Measurements from ENCODE around the gene TMEM207. TPM values are rescaled to one million over a fixed set of nuclear protein-coding genes. Genes with fewer than 3 reads are reported as not detected.
A peak's percentile ranks its signal among the peaks of the same experiment; 100 is the strongest.

The TMEM207 gene
- total and polyA plus RNA-seq, 2 experiments from 2014 or later, result 1.5 to 2.9 TPM

GRCh38 chr3:190486908-190487607 is 37.4 kb upstream of the TMEM207 start:
- Histone ChIP-seq H3K4me1 (ENCODE audit: insufficient read depth) (no peaks in the 10 kb centered on the region), H3K4me2 (no peak overlapping the region), H3K9me2 (replicated peaks; ENCODE audit: insufficient read depth) (no peaks in the 10 kb centered on the region), H2AFZ (no peak overlapping the region), H3K27ac (no peak overlapping the region), H4K20me1 (ENCODE audit: insufficient read depth, poor library complexity, severe bottlenecking) (no peaks in the 10 kb centered on the region), H3K27me3 (no peaks in the 10 kb centered on the region), H3K4me3 (no peak overlapping the region), H3K36me3 (replicated peaks; ENCODE audit: insufficient read depth, low read depth) (no peaks in the 10 kb centered on the region), H3K79me2 (no peaks in the 10 kb centered on the region), H3K9me3 (ENCODE audit: low read depth) (no peaks in the 10 kb centered on the region)
- WGBS (ENCODE audit: low lambda C conversion rate, missing lambda C conversion rate), result 85% methylated on average over 4 of the region's 4 CpGs
- no peak for TF ChIP-seq CTCF (IDR thresholded peaks at IDR 0.05; ENCODE audit: poor library complexity)
- no peak for TF ChIP-seq EZH2 (IDR thresholded peaks at IDR 0.05; ENCODE audit: borderline replicate concordance)
- no peak for TF ChIP-seq EZH2phosphoT487 (IDR thresholded peaks at IDR 0.05; ENCODE audit: low read depth, severe bottlenecking, unreplicated experiment)
- no peak for DNase-seq (ENCODE audit: low spot score)

- no peak overlapping the region for H2AFZ ChIP-seq
- no peaks in the 10 kb centered on the region for H3K9me3 ChIP-seq (ENCODE audit: low read depth)
- H3K27me3 ChIP-seq, result no peaks in the 10 kb centered on the region
- H3K36me3 ChIP-seq (replicated peaks; ENCODE audit: insufficient read depth, low read depth), result no peaks in the 10 kb centered on the region
- no peak overlapping the region for H3K4me2 ChIP-seq
- 38% methylated on average over 1 of the region's 1 CpG for WGBS (ENCODE audit: low lambda C conversion rate, missing lambda C conversion rate)
- no peaks in the 10 kb centered on the region for H3K79me2 ChIP-seq
- H3K9me2 ChIP-seq (replicated peaks; ENCODE audit: insufficient read depth), result no peaks in the 10 kb centered on the region
- H4K20me1 ChIP-seq (ENCODE audit: insufficient read depth, poor library complexity, severe bottlenecking), result no peaks in the 10 kb centered on the region
- TF ChIP-seq EZH2phosphoT487 (IDR thresholded peaks at IDR 0.05; ENCODE audit: low read depth, severe bottlenecking, unreplicated experiment) (no peak), EZH2 (IDR thresholded peaks at IDR 0.05; ENCODE audit: borderline replicate concordance) (no peak), CTCF (IDR thresholded peaks at IDR 0.05; ENCODE audit: poor library complexity) (no peak)
- H3K27ac ChIP-seq, result no peak overlapping the region
- no peak for DNase-seq (ENCODE audit: low spot score)
- no peaks in the 10 kb centered on the region for H3K4me1 ChIP-seq (ENCODE audit: insufficient read depth)
- H3K4me3 ChIP-seq, result no peak overlapping the region
These were observed 36.8 kb upstream of the TMEM207 start for GRCh38 chr3:190486533-190486864.

- Histone ChIP-seq H3K4me3 (no peak overlapping the region), H2AFZ (peak overlapping the region; percentile 8), H3K4me1 (ENCODE audit: insufficient read depth) (no peaks in the 10 kb centered on the region), H3K27me3 (no peaks in the 10 kb centered on the region), H3K4me2 (no peak overlapping the region), H3K36me3 (replicated peaks; ENCODE audit: insufficient read depth, low read depth) (no peaks in the 10 kb centered on the region), H3K79me2 (no peaks in the 10 kb centered on the region), H3K27ac (no peak overlapping the region), H4K20me1 (ENCODE audit: insufficient read depth, poor library complexity, severe bottlenecking) (no peaks in the 10 kb centered on the region), H3K9me2 (replicated peaks; ENCODE audit: insufficient read depth) (no peaks in the 10 kb centered on the region), H3K9me3 (ENCODE audit: low read depth) (no peaks in the 10 kb centered on the region)
- no peak for TF ChIP-seq EZH2 (IDR thresholded peaks at IDR 0.05; ENCODE audit: borderline replicate concordance)
- no peak for TF ChIP-seq CTCF (IDR thresholded peaks at IDR 0.05; ENCODE audit: poor library complexity)
- no peak for TF ChIP-seq EZH2phosphoT487 (IDR thresholded peaks at IDR 0.05; ENCODE audit: low read depth, severe bottlenecking, unreplicated experiment)
- no peak for DNase-seq (ENCODE audit: low spot score)
- 54% methylated on average over 6 of the region's 6 CpGs for WGBS (ENCODE audit: low lambda C conversion rate, missing lambda C conversion rate)
These were observed 36.3 kb upstream of the TMEM207 start for GRCh38 chr3:190485830-190486532.
